ENCODE measurements around the gene GPS1.

GPS1 gene

DNA sequence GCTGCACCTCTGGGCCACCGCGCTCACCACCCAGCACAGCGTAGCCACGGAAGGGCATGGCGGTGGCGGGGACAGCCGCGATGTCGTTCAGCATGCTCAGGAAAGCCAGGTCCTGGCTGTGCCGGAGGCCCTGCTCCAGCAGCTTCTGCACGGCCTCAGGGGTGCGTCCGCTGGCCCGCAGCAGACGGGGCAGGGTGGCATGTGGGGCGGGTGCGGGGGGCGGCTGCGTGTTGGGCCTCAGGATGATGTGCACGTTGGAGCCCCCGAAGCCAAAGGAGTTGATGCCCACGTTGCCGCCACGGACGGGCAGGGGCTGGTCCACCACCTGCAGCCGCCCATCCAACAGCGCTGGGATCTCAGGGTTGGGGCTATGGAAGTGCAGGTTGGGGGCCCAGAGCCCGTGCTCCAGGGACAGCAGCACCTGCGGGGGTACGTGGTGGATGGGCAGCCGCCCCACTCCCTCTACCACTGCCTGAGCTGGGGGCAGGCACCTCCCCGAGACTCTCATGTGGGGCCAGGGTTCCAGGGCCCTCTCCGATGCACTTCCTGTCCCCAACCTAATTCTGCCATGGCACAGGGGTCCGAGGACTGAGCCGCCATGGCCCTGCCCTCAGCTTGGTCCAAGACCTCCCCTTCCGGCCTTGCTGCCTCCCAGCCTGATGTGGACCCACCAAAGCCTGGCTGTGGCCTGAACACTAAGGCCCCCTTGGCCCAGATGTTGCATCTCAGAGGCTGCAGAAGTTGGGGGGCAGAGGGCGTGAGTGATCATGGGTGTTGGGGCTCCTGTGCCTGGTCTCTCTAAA lies 39.8 kb downstream of the GPS1 start:
- no peak for TF ChIP-seq GATA3 (IDR thresholded peaks at IDR 0.05; ENCODE audit: low read depth, low read length)
- no peak for TF ChIP-seq GATA2 (IDR thresholded peaks at IDR 0.05; ENCODE audit: low read depth, low read length)

DNA sequence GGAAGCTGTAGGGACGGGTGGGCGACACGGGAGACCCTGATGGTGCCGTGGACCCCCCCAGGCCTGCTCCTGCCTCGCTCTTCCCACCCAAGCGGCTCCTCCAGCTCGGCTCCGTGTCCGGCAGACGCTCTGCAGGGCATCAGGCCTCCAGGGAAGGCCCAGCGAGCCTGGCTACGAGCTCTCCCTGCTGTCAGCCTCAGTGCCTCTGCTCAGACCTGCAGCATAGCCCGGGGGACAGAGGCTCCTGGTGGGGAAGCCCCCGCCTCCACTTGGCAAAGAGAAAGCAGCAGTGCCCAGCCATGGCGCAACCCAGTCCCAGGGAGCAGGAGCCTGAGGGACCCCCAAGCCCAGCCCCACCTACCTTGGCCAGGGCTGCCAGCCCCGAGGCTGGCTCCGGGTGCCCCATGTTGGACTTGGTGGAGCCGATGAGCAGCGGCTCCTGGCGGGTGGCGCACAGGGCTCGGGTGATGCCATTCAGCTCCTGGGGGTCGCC lies 40.4 kb downstream of the GPS1 start:
- TF ChIP-seq GATA2 (IDR thresholded peaks at IDR 0.05; ENCODE audit: low read depth, low read length), result no peak
- no peak for TF ChIP-seq GATA3 (IDR thresholded peaks at IDR 0.05; ENCODE audit: low read depth, low read length)

DNA sequence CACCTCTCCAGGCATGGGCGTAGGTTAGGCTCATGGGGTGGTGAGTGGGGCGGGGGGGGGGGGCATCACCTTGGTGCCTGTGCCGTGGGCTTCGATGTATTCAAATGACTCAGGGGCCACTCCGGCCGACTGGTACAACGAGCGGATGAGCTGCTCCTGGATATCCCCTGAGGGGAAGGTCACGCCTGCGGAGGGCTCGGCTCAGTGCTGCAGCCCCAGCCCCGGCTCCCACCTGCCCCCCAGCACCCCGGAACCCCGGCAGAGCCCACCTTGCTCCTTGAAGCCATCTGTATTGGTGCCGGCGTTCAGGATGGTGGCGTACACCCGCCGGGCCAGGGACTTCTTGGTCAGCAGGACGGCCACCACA lies 40.9 kb downstream of the GPS1 start:
- TF ChIP-seq GATA2 (IDR thresholded peaks at IDR 0.05; ENCODE audit: low read depth, low read length) (no peak), GATA3 (IDR thresholded peaks at IDR 0.05; ENCODE audit: low read depth, low read length) (no peak)

DNA sequence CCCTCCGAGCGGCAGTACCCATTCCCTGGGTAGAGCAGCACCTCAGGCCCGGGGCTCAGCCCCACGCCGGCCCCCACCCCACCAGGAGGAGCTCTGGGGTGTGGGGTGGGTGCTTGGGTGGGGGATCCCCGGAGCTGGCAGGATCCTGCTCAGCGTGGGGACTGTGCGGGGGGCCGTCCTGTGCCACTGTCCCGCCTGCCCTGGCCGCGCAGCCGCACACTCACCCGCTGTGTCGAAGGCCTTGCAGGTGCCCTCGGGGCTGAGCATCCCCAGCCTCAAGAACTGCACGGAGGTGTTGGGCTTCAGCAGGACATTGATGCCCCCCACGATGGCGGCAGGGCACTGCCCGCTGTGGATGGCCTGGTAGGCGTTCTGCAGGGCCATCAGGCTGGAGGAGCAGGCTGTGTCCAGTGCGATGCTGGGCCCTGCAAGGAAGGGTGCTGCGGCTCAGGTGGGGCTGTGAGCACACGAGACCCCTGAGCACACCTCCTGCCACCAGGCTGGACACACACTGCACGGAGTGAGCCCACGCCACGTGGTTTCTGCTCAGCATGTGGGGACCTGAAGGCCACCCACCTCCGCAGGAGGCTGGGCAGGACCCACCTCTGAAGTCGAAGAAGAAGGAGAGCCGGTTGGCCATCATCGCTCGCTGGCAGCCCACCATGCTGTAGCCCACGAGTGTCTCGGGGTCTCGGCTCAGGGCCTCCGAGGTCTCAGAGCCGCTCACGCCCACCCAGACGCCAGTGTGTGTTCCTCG lies 41.5 kb downstream of the GPS1 start:
- TF ChIP-seq GATA2 (IDR thresholded peaks at IDR 0.05; ENCODE audit: low read depth, low read length) (no peak), GATA3 (IDR thresholded peaks at IDR 0.05; ENCODE audit: low read depth, low read length) (no peak)

DNA sequence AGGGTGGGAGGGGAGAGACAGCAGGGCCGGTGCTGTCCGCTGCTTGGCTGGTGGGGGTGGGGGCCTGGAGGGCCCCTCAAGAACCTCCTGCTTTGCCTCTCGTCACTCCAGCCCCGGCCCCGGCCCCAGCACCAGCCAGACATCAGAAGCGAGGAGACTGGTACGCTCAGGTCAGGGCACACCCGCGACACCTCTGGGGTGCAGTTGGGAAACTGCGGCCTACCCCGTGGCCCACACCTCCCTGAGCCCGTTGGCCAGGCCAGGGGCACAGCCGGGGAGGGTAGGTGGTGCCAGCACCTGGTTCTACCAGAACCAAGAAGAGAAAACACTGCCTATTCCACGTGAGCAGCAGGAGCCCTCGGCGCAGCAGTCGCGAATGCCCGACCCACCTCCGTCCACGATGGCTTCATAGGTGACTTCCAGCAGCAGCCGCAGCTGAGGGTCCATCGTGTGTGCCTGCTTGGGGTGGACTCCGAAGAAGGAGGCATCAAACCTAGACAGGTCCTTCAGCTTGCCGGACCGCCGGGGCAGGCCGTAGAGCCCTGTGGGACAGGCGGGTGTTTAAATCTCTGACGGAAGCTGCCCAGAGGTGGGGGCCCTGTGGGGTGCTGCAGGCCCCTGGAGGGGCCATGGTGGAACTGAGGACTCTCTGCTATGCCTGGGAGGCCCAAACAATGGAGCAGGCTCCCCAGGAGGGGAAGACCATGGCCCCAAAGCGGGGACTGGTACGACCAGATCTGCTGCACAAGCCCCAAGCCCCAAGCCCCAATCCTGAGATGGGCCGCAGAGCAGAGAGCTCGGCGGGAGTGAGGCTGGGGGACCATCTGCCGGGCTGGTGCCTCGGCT lies 43.5 kb downstream of the GPS1 start:
- no peak for TF ChIP-seq GATA2 (IDR thresholded peaks at IDR 0.05; ENCODE audit: low read depth, low read length)
- no peak for TF ChIP-seq GATA3 (IDR thresholded peaks at IDR 0.05; ENCODE audit: low read depth, low read length)

DNA sequence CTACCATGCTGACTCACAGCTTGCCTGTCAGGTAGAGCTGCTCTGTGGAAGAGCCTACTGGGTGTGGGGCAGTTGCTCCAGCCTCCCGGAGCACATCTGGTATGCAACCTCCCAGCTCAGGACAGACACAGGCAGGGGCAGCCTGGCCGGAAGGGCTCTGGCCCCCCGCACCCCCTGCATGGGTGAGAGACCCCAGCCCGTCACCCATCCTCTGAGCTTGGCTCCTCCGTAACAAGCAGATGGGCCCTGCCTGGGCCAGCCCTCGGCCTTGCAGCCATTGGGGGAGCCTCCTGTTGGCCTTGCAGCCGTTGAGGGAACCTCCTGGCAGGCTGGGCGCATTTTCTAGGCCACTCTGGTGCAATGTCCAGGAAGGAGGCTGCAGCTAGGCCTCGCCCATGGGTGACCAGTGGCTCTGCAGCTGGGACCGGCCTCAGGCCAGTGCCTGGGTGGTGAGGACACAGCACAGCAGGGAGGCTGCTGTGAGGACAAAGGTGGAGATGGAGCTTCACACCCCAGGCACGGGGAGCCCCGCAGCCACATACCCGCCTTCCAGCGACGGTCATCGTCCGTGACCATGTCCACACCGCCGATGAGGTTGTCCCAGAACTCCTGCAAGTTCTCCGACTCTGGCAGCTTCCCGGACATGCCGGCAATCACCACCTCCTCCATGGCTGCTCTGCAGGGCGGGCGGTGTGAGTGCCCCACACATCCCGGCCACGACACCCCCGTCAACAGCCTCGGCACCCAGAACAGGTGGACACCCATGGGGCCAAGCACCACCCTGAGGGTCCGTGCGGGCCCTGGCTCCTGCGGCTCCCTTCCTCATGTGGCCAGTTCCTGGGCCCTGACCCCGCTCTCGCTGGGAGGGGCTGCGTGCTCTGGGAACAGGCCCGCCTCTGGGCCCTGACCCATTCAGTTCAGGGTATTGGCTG lies 44.3 kb downstream of the GPS1 start:
- TF ChIP-seq GATA2 (IDR thresholded peaks at IDR 0.05; ENCODE audit: low read depth, low read length), result no peak
- no peak for TF ChIP-seq GATA3 (IDR thresholded peaks at IDR 0.05; ENCODE audit: low read depth, low read length)

DNA sequence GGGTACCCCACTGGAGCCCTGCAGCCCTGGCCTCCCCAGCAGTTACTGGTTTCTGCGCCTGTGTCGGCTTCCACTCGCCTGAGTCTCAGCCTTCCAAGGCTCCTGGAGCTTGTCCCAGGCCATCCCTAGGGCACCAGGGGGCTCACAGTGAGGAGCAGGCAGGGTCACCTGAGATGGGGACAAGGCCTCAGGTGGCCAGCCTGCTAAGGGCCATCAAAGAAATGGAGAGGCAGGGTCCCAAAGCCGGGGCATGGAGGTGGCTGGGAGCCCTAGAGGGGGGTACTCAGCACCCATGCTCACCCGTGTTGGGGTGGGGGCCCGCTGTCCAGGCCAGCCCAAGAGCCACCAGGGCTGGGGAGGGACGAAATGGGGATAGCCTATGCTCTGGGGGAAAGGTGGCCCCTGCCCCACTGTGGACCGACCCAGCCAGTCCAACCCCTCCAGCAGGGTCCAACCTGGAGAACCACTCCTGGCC lies 45.0 kb downstream of the GPS1 start:
- TF ChIP-seq GATA3 (IDR thresholded peaks at IDR 0.05; ENCODE audit: low read depth, low read length), result no peak
- no peak for TF ChIP-seq GATA2 (IDR thresholded peaks at IDR 0.05; ENCODE audit: low read depth, low read length)

DNA sequence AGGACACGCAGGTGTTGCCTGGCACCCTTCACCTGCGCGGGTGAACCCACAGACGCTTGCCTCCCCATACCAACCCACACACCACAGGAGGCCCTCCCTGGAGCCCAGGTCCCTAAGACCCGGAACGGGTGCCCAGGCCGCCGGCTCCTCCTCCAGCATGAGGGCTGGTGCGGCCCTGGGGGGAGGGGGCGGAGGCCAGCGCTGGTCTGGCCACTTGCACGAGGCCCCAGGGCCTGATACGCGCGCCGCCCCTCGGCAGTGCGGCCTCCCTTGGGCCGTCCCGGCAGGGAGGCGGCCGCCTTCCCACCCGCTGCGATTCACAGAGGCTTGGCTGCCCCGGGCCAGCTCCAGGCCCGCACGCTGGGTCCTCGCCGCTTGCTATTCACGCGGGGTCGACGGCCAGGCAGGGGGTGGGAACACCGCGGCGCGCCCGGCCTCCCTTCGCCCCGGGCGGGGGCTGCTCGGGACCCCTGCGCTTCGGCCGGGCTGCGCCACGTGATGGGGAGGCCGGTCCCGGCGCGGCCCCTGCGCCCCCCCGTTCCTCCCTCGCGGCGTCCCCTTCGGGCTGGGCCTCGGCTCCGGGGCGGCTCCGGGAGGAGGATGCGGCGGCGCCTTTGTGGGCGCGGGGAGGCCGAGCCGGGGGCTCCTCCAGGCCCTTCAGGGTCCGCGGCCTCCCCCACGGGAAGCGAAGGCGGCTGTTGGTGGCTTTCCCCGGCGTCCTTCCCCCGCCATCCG lies 45.7 kb downstream of the GPS1 start:
- no peak for TF ChIP-seq GATA3 (IDR thresholded peaks at IDR 0.05; ENCODE audit: low read depth, low read length)
- no peak for TF ChIP-seq GATA2 (IDR thresholded peaks at IDR 0.05; ENCODE audit: low read depth, low read length)

DNA sequence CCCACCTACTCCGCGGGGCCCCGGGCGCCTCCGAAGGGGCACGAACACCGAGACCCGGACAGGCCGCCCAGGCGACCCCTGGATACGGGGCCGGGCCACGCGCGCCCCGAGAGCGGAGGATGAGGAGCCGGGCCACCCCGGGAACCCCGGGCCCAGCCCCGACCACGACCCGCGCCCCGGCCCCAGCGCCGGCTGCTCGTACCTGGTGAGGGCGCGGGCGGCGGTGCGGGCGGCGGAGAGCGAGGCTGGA lies 46.1 kb downstream of the GPS1 start:
- TF ChIP-seq GATA3 (IDR thresholded peaks at IDR 0.05; ENCODE audit: low read depth, low read length) (no peak), GATA2 (IDR thresholded peaks at IDR 0.05; ENCODE audit: low read depth, low read length) (no peak)

DNA sequence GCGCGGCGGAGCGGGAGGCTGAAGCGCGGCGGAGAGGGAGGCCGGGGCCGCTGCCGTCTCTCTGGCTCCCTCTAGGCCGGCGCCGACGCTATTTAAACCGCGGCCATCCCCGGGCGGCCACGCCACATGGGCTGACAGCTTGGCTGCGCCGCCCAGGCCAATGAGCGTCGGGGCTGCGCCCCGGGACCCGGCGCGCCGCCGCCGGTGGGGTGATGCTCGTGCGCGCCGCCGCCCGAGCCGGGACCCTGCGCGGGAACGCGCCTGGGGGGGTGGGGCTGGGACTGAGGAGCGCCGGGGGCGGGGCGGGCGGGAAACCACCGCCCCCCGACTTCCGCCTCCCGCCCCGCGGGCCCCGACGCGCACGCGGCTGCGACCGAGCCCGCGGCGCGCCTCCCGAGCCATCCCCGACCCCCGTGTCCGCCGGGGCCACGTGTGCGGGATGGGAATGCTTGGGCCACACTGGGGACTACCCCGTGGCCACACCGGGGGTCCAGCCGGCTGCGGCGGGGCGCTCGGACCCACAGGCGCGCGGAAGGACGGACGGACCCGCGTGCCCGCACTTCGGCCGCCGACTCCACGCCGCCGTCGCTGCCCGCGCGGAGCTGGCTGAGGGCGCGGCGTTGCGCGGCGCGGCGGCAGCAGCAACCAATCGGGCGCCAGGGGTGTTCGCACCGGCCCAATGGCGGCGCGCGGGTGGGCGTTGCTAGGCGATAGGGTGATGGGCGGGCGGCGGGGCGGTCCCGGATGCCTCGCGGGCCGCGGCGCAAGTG lies 46.7 kb downstream of the GPS1 start, which contains the start of gene FASN:
Gene FASN (minus strand): TSS at position 68 of the 770 bp plus-strand sequence. CDS start 1,791 bp downstream, outside the sequence.
- TF ChIP-seq GATA3 (IDR thresholded peaks at IDR 0.05; ENCODE audit: low read depth, low read length) (no peak), GATA2 (IDR thresholded peaks at IDR 0.05; ENCODE audit: low read depth, low read length) (peak; percentile 8; the same call in 1 of the 2 replicates)

DNA sequence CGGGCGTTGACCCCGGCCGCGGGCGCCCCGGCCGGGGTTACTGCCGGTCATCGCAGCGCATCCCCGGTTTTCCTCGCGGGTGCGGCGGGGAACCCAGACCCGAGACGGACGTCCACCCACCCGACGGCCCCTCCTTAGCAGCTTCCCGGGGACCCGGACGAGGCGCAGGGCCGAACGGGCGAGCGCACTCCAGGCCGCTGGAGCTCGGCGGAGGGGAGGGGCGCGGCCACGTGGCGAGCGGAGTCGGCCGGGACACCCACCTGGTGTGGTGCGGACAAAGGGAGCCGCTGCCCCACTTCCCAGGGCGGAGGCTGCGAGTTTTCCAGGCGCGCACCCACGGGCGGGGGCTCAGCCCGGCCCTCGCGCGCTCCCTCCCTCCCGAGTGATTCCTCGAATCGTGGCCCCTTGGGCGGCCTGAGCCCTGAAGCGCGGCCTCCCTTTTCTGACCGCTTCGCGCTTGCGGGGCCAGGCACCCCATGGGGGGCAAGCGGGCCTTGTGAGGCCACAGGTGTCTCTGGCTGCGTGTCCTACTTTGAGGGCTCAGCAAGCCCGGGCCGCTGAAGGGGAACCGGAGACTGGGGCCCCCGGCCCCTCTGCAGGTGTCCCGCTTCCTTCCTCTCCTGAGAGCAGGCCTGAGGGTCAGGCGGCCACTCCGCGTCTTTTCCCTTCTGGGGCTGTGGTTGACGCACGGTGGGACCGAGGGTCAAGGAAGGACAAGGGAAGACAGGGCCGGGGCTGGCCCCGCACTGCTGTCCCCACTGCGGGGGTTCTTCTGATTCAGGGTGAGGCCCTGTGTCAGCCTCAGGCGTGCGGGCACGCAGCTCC lies 47.5 kb downstream of the GPS1 start:
- TF ChIP-seq GATA3 (IDR thresholded peaks at IDR 0.05; ENCODE audit: low read depth, low read length), result no peak
- TF ChIP-seq GATA2 (IDR thresholded peaks at IDR 0.05; ENCODE audit: low read depth, low read length), result no peak
